Measurements from ENCODE around the gene GHRHR.
A peak's percentile ranks its signal among the peaks of the same experiment; 100 is the strongest.

The GHRHR gene

DNA sequence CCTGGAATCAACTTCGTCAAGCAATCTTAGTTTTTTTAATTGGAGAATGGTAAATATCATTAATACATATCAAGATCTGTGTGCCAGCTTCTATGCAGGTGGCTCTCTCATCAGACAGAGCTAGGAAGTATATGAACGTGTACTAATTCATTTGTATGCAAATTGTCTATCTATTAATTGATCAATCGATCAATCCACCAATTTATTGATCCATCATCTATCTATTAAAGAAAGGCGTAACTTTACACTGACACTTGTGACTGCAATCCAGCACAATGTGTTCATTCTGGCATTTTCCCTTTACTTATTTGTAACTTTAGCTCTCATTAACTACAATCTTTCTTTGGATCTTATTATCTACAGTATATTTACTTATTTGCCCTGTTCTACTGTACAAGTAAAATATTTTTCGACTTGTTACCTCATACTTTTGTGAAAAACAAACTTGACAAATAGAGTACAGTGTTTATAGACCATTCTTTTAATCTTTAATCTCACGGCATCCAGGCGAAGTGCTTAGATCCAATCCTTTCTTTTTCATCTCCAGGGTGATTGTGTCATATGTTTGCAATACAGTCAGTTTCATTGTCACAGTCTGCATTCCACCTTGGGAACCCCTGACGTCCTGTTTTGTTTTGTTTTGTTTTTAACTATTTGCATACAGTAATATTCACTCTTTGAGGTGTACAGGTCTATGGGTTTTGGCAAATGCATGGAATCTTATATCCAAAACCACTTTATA is 22.0 kb upstream of the GHRHR start:
- peak overlapping the region; percentile 58 for H3K27ac ChIP-seq
- TF ChIP-seq, protein P1, sequence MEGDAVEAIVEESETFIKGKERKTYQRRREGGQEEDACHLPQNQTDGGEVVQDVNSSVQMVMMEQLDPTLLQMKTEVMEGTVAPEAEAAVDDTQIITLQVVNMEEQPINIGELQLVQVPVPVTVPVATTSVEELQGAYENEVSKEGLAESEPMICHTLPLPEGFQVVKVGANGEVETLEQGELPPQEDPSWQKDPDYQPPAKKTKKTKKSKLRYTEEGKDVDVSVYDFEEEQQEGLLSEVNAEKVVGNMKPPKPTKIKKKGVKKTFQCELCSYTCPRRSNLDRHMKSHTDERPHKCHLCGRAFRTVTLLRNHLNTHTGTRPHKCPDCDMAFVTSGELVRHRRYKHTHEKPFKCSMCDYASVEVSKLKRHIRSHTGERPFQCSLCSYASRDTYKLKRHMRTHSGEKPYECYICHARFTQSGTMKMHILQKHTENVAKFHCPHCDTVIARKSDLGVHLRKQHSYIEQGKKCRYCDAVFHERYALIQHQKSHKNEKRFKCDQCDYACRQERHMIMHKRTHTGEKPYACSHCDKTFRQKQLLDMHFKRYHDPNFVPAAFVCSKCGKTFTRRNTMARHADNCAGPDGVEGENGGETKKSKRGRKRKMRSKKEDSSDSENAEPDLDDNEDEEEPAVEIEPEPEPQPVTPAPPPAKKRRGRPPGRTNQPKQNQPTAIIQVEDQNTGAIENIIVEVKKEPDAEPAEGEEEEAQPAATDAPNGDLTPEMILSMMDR (conservative IDR thresholded peaks at IDR 0.05): no peak

- H3K27ac ChIP-seq: no peak overlapping the region
- TF ChIP-seq, protein P1 (conservative IDR thresholded peaks at IDR 0.05): no peak
Measured at GRCh38 chr7:30950197-30950596, 13.6 kb upstream of the GHRHR start.

GRCh38 chr7:30954914-30955313 is 8.8 kb upstream of the GHRHR start:
- no peak overlapping the region for H3K27ac ChIP-seq
- TF ChIP-seq, protein P1 (conservative IDR thresholded peaks at IDR 0.05): no peak

DNA sequence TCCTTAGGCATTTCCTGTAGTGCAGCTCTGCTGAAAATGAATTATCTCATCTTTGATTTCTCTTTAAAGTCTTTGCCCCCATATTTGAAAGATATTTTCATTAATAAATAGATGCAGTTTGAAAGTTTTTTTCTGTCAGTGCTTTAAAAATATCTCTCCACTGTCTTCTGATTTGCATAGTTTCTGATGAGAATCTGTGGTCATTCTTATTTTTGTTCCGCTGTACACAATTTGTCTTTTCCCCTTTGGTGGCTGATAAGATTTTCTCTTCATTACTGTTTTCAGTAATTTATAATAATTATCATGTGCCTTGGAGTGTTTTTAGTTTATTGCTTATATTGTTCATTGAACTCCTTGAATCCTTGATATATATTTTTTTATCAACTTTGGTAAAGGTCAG is 7.0 kb upstream of the GHRHR start:
- TF ChIP-seq, protein P1 (conservative IDR thresholded peaks at IDR 0.05): no peak
- no peak overlapping the region for H3K27ac ChIP-seq

DNA sequence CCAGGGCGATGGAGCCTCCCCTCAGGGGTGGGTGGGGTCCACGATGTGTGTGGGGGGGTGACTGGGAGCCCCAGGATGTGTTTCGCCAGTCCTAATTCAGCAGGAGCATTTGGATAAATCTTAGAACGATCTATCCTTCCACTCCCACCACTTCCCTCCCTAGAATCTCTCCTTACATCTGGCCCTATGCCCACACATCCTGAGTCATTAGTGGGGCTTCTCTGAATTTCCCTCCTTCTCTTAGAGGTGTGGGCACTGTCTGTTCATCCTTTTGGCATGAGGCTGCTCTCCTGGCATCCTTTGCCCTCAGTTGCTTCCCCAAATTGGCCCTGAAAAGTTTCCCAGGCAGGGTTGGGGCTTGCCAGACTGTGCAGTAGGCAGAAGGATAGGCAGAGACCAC is 1.6 kb downstream of the GHRHR start:
- TF ChIP-seq, protein P1 (conservative IDR thresholded peaks at IDR 0.05): no peak
- no peak overlapping the region for H3K27ac ChIP-seq

- TF ChIP-seq, protein P1 (conservative IDR thresholded peaks at IDR 0.05): no peak
Measured at GRCh38 chr7:30965883-30966282, 2.1 kb downstream of the GHRHR start.

GRCh38 chr7:30968294-30968693 is 4.5 kb downstream of the GHRHR start:
- H3K27ac ChIP-seq: peak overlapping the region; percentile 98

More at GRCh38 chr7:30965883-30966282, 2.1 kb downstream of the GHRHR start:
- H3K27ac ChIP-seq: no peak overlapping the region

More at GRCh38 chr7:30968294-30968693, 4.5 kb downstream of the GHRHR start:
- TF ChIP-seq, protein P1 (conservative IDR thresholded peaks at IDR 0.05): no peak
